HL-60/S4 treated with phorbol 12-myristate 13-acetate at 8.2 ng/mL for 4 days and 3 days (cell line): ENCODE results near the gene NBDY.
"Not testable (repeated sequence)": the region's sequence is repeated elsewhere in the genome, so short reads cannot be mapped to it uniquely, and the experiment has no call there.

Experiments used
- in situ Hi-C: fragments of 300-500 bp; cut with MboI; formaldehyde crosslinking; loops from 2 replicates; pipeline ENCODE4 v1.15.0; 2022; ENCODE audit warnings: low sequenced_read_pairs

The NBDY gene

DNA sequence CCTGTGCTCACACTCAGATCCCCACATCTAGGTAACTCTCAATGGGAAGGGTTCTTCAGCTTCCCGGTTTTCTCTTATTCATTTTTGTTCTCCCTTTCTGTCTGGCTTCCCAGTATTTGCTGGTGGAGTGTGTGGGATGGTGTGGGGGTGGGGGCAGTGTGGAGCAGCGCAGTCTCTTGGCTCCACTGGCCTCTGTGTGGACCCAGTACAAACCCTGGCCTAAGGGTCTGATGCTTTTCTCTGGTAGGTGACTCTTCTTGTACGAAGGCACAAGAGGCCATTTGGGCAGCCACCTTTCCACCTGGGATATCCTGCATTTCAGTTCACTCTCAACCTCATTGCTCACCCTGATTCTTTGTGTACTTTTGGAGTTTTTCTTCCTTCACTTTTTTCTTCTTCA lies 71.3 kb downstream of the NBDY start:
- in situ Hi-C loops = no loop called here

GRCh38 chrX:56800801-56801200 lies 71.8 kb downstream of the NBDY start:
- in situ Hi-C loops = no loop called here

- in situ Hi-C loops = no loop called here
Measured at GRCh38 chrX:56802428-56802827, 73.4 kb downstream of the NBDY start.

GRCh38 chrX:56802921-56803849 lies 74.1 kb downstream of the NBDY start:
- in situ Hi-C loops = no loop called here

DNA sequence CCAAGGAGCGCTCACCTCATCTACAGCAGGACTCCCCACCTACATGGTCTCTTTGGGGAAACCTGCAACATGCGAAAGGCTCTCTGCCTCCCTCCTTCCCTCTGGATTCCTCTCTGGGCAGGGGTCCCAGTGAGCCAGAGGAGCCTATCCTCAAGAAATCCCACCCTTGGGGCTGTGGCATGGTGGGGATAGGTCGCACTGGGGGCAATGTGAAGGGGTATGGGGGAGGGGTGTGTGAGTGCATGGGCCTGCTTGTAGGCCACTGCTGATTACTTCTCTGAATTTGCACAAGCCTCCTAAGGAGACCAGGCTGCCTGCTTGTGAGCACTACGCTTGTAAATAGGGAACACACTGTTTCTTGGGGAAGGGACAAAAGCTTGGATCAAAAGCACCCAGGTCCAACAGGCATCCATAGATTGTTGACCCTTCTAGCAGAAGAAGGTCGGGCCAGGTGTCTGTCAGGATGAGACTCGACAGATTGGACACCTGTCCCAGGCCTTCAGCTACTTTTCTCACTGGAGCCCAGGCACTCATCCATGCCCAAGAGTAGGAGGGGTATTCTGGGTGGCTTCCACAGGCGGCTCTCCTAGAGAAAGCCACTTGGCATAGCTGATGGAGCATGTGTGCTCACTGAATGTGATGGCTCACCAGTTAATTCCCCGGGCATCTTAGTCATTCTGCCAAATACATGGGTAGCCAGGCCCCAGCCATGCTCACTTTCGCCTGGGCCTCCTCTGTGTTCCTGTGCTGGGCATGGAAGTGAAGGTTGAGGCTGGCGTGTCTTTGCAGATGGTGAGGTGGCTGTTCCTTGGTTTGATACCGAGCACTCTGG lies 75.0 kb downstream of the NBDY start:
- in situ Hi-C loops = no loop called here

DNA sequence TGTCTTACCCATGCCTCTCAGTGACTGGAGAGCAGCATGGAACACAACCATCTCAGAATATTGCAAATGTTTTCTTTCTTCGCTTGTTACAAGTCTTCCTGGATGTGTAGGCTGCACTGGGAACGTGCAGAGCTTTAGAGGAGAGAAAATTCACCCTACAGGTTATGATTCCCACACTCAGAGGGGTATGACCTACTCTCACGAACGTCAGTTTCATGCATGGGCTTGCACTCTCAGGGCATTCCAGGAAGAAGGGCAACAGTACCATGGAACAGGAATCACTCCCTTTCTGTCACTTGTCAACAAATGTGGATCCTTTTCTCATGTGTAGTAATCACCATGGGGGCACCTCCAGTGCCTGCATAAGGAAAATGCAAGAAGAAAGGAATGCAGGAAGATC lies 75.8 kb downstream of the NBDY start:
- in situ Hi-C loops = no loop called here

DNA sequence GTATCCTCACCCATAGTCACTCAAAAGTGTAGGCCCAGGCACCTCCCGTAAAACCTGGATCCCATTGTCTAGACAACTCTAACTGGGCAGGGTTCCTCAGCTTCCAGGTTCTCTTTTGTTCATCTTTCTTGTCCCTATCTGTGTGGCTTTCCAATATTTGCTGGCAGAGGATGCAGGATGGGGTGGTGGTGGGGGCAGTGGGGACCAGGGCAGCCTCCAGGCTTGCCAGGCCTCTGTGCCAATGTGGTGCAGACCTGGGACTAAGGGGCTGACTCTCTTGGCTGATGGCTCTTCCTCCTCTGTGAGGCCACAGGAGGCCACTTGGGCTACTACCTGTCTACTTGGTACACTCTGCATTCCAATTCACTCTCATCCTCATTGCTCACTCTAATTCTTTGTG lies 76.4 kb downstream of the NBDY start:
- in situ Hi-C loops = no loop called here

GRCh38 chrX:56806176-56806575 lies 77.1 kb downstream of the NBDY start:
- in situ Hi-C loops = not testable (repeated sequence)

GRCh38 chrX:56811599-56811998 lies 82.6 kb downstream of the NBDY start:
- in situ Hi-C loops = no loop called here

DNA sequence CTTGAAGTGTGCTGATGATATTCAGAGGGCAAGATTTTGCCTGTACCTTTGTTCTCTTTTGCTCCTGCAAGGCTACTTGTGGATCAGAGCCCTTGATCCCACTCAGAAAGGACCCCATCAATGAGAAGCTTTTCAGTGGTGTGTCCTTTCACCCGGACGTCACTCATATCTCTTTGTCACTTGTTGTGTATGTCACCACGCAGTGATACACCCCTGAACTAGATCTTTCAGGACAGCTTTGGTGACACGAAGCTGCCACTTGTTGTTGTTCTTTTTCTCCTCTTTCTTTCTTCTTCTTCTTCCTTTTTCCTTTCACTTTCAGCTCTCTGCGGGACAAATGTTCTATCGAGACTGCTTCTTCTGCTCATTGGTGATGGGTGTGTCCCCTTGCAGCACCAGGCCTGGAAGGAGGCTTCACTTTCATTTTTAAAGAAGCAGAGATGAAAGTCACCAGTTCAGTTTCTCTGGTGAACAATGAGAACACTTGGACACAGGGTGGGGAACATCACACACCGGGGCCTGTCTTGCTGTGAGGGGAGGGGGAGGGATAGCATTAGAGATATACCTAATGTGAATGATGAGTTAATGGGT lies 83.6 kb downstream of the NBDY start:
- in situ Hi-C loops = no loop called here

- in situ Hi-C loops = no loop called here
Measured at GRCh38 chrX:56813318-56813837, 84.3 kb downstream of the NBDY start.

DNA sequence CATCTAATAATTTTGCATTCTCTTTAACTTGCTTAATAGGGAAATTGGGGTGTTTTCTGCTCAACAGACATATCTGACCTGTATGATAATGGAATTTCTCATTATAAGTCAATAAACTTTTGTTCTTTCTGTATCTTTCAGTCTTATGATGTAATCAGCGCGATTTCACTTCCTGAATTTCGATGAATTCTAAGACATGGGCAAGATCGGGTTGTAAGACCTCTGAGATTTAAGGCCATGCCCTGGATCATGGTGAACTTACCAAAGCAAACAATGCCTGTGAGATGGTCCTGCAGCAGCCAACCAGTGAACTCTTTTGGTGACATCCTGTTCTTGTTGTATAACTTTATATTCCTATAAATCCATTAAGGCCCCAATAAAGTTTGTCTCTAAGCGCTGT lies 88.1 kb downstream of the NBDY start:
- in situ Hi-C loops = no loop called here

DNA sequence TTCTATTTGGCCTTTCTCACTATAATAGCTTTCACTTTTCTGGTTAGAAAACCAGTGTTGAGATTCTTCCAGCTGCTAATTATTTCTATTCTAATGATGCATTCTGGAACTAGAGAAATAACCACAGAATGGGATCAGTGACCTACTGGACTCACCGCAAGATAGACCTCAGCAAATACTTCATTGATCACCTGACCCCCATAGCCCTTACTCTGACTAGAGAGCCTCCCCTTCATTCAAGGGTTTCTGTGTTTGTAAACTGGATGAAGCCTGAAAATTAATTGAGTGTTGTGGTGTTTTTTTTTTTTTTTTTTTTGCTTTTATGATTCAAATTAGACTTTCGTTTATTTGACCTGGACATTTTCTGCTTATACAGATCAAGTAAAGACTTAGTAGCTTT lies 97.0 kb downstream of the NBDY start:
- in situ Hi-C loops = no loop called here

DNA sequence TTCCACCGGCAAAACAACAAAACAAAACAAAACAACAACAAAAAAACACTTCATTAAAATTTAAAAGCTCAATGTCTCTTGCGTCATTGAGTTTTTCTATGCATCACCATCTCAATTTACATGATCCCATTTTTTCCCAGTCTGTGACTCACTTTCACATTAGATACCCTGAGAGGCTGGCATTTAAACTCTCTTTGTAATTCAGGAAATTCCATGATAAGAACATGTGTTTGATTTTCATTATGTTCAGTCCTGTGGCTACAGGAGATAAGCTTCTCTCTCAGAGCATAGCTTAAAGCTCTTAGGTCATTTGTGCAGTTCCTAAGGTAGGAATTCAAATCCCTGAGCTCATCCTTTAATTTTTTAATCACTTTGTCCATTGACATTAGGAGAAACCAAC lies 104.6 kb downstream of the NBDY start:
- in situ Hi-C loops = no loop called here

GRCh38 chrX:56853436-56853835 lies 124.4 kb downstream of the NBDY start:
- in situ Hi-C loops = no loop called here

GRCh38 chrX:56857042-56857441 lies 128.0 kb downstream of the NBDY start:
- in situ Hi-C loops = no loop called here

DNA sequence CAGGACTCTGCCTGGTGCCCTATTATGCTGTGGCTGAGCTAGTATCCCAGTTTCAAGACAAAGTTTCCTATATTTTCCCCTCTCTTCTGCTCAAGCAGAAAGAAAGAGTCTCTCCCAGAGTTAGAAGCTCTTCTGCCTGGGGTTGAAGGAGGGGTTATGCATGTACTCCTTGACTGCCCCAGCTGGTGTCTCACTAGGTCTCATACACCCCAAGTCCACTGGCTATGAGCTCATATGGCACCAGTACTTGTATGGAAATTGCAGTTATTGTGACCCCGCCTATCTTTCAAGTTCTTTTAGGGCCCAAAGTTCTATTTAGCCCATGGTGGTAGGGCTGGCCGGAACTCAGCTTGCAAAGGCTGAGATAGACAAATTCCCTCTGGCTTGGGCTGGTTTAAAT lies 131.8 kb downstream of the NBDY start:
- in situ Hi-C loops = no loop called here
